Measurements from ENCODE around the gene CYSLTR2.

DNA sequence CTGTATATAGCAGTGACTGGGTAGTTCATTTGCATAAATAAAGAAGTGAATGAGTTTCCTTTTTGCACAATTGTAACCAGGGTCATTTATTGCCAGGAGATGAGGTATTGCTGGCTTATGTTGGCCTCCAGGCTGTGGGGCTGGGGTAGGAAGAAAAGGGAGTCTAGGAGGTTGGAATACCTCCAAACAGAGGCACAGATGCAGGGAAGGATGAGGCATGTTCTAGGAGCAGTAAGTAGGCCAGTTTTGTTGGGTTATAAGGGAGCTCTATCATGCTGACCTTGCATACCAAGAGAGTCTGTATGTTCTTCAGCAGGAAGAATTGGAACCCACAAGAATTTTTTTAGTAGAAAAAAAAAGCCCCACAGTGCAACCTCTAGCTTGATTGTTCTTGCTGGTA, 17.2 kb upstream of the CYSLTR2 start:
- no peak for TF ChIP-seq POLR2A (IDR thresholded peaks at IDR 0.05; ENCODE audit: low read depth, low read length)
- TF ChIP-seq TAF1 (IDR thresholded peaks at IDR 0.05; ENCODE audit: borderline replicate concordance, low read depth, low read length), result no peak

Data from GM12892 (cell line).